Calu3 (cell line): ENCODE data around the gene GALNT17. TPM values are rescaled to one million over a fixed set of nuclear protein-coding genes. Genes with fewer than 3 reads are reported as not detected.

Experiments
- BruUV-seq: library from RNA; stranded (reverse); fragments of 400-500 nt; replicated peaks from 2 replicates; lab custom pipeline; 2021; lab: Mats Ljungman, UMichigan
- CTCF ChIA-PET: fragments of 300-600 bp; sonication (Branson Sonifier 250); formaldehyde crosslinking; loops from one replicate; lab custom pipeline; 2022; ENCODE audit warnings: antibody characterized with exemption; lab: Charles Lee
- DNase-seq: peaks from one replicate; pipeline ENCODE4 v3.0.0; 2022
- H3K27ac Mint-ChIP-seq: one replicate; pipeline ENCODE4 v1.8.0; 2022; ENCODE audit warnings: mixed read lengths; ENCODE audit not compliant: unreplicated experiment
- H3K27me3 Mint-ChIP-seq: one replicate; pipeline ENCODE4 v1.8.0; 2022; ENCODE audit warnings: mixed read lengths; ENCODE audit not compliant: unreplicated experiment
- H3K36me3 Mint-ChIP-seq: one replicate; pipeline ENCODE4 v1.8.0; 2022; ENCODE audit warnings: mild to moderate bottlenecking, moderate library complexity, mixed read lengths; ENCODE audit not compliant: insufficient read depth, unreplicated experiment
- H3K4me1 Mint-ChIP-seq: one replicate; pipeline ENCODE4 v1.8.0; 2022; ENCODE audit warnings: mild to moderate bottlenecking, low read depth, mixed read lengths; ENCODE audit not compliant: unreplicated experiment
- H3K4me3 Mint-ChIP-seq: one replicate; pipeline ENCODE4 v1.8.0; 2022; ENCODE audit warnings: mild to moderate bottlenecking, low read depth, moderate library complexity, mixed read lengths; ENCODE audit not compliant: unreplicated experiment
- H3K9me3 Mint-ChIP-seq: one replicate; pipeline ENCODE4 v1.8.0; 2022; ENCODE audit warnings: low read depth, mixed read lengths; ENCODE audit not compliant: unreplicated experiment
- intact Hi-C: fragments of 100-400 bp; cut with micrococcal nuclease; formaldehyde crosslinking; loops from one replicate; pipeline ENCODE4 v1.10.0; 2022; ENCODE audit not compliant: unreplicated experiment
- total RNA-seq: library from RNA; stranded (reverse); gene quantifications from 2 replicates; pipeline ENCODE4 v1.2.3, GENCODE V29; 2022
- TF ChIP-seq, protein P1 (sequence below): fragments of 200-600 bp; IDR thresholded peaks from one replicate; pipeline ENCODE4 v1.8.0; 2022; ENCODE audit warnings: antibody characterized with exemption; ENCODE audit not compliant: unreplicated experiment

Gene GALNT17
- total RNA-seq, 1 experiment from 2014 or later: not detected

DNA sequence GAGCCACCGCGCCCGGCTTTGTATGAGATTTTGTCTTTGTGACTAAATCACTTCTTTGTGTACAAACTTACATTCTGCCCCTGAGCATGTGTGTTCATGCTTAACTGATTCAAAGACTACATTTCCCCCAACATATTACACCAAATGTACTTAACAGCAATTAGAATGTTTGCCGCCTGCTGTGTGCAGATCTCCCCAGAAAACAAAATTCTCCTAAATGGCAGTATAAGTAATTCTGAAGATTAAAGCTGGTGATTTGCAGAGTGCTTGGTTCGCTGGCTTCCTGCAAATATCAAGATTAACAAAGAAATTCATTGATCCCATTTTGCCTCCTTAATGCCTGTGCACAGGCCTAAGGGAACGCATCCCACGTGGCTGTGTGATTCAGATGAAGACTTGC is 230.3 kb downstream of the GALNT17 start:
- DNase-seq: no peak
- no peak overlapping the region for H3K4me3 Mint-ChIP-seq
- TF ChIP-seq, protein P1, sequence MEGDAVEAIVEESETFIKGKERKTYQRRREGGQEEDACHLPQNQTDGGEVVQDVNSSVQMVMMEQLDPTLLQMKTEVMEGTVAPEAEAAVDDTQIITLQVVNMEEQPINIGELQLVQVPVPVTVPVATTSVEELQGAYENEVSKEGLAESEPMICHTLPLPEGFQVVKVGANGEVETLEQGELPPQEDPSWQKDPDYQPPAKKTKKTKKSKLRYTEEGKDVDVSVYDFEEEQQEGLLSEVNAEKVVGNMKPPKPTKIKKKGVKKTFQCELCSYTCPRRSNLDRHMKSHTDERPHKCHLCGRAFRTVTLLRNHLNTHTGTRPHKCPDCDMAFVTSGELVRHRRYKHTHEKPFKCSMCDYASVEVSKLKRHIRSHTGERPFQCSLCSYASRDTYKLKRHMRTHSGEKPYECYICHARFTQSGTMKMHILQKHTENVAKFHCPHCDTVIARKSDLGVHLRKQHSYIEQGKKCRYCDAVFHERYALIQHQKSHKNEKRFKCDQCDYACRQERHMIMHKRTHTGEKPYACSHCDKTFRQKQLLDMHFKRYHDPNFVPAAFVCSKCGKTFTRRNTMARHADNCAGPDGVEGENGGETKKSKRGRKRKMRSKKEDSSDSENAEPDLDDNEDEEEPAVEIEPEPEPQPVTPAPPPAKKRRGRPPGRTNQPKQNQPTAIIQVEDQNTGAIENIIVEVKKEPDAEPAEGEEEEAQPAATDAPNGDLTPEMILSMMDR: no peak
- H3K27me3 Mint-ChIP-seq: no peaks in the 10 kb centered on the region
- H3K4me1 Mint-ChIP-seq: no peaks in the 10 kb centered on the region
- H3K36me3 Mint-ChIP-seq: no peaks in the 10 kb centered on the region
- no peak overlapping the region for H3K27ac Mint-ChIP-seq
- no TSS peak for BruUV-seq
- H3K9me3 Mint-ChIP-seq: peaks cover 9% of the 10 kb centered on the region
- CTCF ChIA-PET: no interaction called here
- intact Hi-C loops: no loop called here

DNA sequence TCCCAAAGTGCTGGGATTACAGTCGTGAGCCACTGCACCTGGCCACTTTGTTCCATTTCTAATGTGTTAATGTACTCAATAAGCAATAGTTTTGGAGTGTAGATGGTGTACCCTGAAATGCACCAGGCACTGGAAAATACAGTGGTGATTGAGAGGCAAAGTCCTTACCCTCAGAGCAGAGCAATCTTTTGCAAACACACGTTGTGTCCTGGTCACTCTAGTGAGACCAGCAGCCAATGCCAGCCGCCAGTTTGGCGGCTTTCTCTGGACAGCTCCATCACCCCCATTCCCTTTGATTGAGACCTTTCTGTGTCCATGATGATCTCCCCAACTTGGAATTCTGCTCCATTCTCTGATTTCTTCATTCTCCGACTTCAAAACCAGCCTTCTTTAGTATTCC is 231.3 kb downstream of the GALNT17 start:
- H3K36me3 Mint-ChIP-seq: no peaks in the 10 kb centered on the region
- no peak overlapping the region for H3K4me3 Mint-ChIP-seq
- CTCF ChIA-PET: no interaction called here
- H3K4me1 Mint-ChIP-seq: no peaks in the 10 kb centered on the region
- H3K27me3 Mint-ChIP-seq: no peaks in the 10 kb centered on the region
- no peak overlapping the region for H3K27ac Mint-ChIP-seq
- DNase-seq: no peak
- TF ChIP-seq, protein P1: no peak
- no TSS peak for BruUV-seq
- H3K9me3 Mint-ChIP-seq: peaks cover 11% of the 10 kb centered on the region
- intact Hi-C loops: no loop called here

DNA sequence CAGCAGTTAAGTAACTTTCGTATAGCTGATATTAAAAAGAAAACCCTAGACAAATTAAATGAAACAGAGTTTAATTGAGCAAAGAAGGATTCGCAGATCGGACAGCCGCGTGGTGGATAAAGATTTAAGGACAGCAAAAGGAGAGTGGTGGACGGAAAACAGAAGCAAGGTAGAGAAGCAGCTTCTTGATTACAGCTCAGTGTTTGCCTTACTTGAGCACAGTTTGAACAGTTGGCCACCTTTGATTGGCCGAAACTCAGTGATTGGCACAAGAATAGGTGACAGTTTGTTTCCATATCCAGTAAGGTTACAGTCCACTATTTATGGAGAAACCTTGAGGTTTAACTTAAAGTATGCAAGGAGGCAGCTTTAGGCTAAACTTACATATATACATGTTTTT is 231.7 kb downstream of the GALNT17 start:
- no peak for DNase-seq

DNA sequence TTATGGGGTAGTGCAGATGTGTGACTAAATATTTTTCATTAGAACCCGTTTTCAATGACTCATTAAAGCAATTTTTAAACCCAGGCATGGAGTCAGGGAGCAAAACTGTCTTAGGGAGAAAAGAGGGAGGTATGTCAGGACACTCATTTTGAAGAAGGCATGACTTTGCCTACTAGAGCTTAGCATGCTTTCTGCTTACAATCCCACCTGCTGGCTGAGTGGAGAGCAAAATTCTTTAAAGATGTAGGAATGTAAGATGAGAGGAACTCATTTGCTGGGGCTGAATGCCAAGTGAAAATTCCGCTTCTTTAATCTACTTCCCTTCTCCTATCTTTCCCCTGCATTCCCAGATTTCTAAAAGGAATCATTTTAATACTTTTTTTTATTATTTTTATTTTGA is 232.6 kb downstream of the GALNT17 start:
- peaks cover 13% of the 10 kb centered on the region for H3K9me3 Mint-ChIP-seq
- H3K36me3 Mint-ChIP-seq: no peaks in the 10 kb centered on the region
- DNase-seq: no peak
- no peaks in the 10 kb centered on the region for H3K27me3 Mint-ChIP-seq
- intact Hi-C loops: no loop called here
- BruUV-seq: no TSS peak
- no peak overlapping the region for H3K4me3 Mint-ChIP-seq
- H3K27ac Mint-ChIP-seq: no peak overlapping the region
- H3K4me1 Mint-ChIP-seq: no peaks in the 10 kb centered on the region
- CTCF ChIA-PET: no interaction called here
- TF ChIP-seq, protein P1: no peak

More for the DNA sequence above, 231.7 kb downstream of the GALNT17 start:
- CTCF ChIA-PET: no interaction called here
- Mint-ChIP-seq H3K4me1 (no peaks in the 10 kb centered on the region), H3K9me3 (peaks cover 13% of the 10 kb centered on the region), H3K27ac (no peak overlapping the region), H3K4me3 (no peak overlapping the region), H3K27me3 (no peaks in the 10 kb centered on the region), H3K36me3 (no peaks in the 10 kb centered on the region)
- TF ChIP-seq, protein P1: no peak
- intact Hi-C loops: no loop called here
- no TSS peak for BruUV-seq
